ENCODE measurements around the gene HACD2.

The HACD2 gene

DNA sequence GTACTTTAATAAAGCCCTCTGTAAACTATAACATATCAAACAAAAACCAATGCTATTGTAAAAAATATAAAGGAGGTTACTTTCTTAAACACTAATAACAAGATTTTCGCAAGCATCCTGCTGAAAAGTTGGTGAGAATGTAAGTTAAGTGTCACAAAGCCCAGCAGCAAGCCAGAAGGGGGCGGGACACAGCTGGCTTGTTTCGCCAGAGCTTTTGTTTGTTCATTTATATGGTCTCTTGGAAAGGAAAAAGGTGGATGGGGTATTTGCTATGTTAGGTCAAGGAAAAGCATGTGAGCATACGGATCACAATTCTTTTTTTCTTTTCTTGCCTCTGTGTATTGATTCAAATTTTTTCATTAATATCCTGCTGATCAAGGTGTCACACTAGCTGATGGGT is 59.9 kb downstream of the HACD2 start:
- H3K27ac ChIP-seq (ENCODE audit: low read depth, low read length, severe bottlenecking): no peak overlapping the region
- peaks cover 17% of the 10 kb centered on the region for H3K36me3 ChIP-seq (ENCODE audit: control insufficient read depth, insufficient read depth, low read length)
- H3K4me1 ChIP-seq (ENCODE audit: control insufficient read depth, insufficient read depth, low read length, poor library complexity, severe bottlenecking): no peaks in the 10 kb centered on the region
- WGBS, 2 experiments (ENCODE audit: insufficient coverage in 2 of 2): 84 to 85% methylated on average over 2 to 4 of the region's 4 CpGs
- H3K4me3 ChIP-seq (ENCODE audit: extremely low read depth, insufficient read depth, low read length, poor library complexity, severe bottlenecking): no peak overlapping the region
- H3K9me3 ChIP-seq (ENCODE audit: control insufficient read depth, low read length): no peaks in the 10 kb centered on the region

GRCh38 chr3:123523023-123523412 is 61.8 kb downstream of the HACD2 start:
- Histone ChIP-seq H3K4me1 (ENCODE audit: control insufficient read depth, insufficient read depth, low read length, poor library complexity, severe bottlenecking) (no peaks in the 10 kb centered on the region), H3K9me3 (ENCODE audit: control insufficient read depth, low read length) (no peaks in the 10 kb centered on the region), H3K36me3 (ENCODE audit: control insufficient read depth, insufficient read depth, low read length) (peaks cover 17% of the 10 kb centered on the region), H3K27ac (ENCODE audit: low read depth, low read length, severe bottlenecking) (no peak overlapping the region), H3K4me3 (ENCODE audit: extremely low read depth, insufficient read depth, low read length, poor library complexity, severe bottlenecking) (no peak overlapping the region)
- 93 to 95% methylated on average over 10 of the region's 11 CpGs for WGBS, 2 experiments (ENCODE audit: insufficient coverage in 2 of 2)

DNA sequence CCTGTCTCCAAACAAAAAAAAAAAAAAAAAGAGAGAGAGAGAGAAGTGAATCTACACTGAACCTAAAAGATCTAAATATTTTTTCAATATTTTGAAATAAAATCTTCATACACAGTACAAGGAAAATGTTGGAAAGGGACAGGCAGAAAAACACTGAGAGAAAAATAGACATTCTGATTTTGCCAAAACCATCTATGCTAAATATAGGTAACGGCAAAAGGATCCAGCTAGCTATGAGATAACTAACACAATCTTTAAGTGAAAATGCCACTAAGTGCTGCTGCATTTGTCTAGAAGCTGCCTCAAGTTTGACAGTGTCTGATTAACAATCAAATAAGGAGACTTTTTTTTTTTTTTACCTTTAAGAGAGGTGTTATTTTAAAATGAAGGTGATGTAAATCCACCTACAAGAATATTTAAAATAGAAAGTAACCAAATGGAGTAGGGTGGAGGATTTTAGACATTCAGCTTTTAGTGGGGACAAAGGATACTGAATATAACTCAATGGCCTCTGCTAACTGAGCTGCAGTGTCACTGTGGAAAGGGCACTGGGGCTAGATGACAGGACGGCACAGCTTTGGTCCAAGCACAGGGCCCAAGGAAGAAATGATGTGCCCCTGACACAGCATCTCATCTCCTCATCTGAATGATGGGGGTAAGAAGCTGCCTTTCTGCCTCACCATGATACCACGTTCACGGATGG is 62.4 kb downstream of the HACD2 start:
- H3K36me3 ChIP-seq (ENCODE audit: control insufficient read depth, insufficient read depth, low read length): peaks cover 13% of the 10 kb centered on the region

DNA sequence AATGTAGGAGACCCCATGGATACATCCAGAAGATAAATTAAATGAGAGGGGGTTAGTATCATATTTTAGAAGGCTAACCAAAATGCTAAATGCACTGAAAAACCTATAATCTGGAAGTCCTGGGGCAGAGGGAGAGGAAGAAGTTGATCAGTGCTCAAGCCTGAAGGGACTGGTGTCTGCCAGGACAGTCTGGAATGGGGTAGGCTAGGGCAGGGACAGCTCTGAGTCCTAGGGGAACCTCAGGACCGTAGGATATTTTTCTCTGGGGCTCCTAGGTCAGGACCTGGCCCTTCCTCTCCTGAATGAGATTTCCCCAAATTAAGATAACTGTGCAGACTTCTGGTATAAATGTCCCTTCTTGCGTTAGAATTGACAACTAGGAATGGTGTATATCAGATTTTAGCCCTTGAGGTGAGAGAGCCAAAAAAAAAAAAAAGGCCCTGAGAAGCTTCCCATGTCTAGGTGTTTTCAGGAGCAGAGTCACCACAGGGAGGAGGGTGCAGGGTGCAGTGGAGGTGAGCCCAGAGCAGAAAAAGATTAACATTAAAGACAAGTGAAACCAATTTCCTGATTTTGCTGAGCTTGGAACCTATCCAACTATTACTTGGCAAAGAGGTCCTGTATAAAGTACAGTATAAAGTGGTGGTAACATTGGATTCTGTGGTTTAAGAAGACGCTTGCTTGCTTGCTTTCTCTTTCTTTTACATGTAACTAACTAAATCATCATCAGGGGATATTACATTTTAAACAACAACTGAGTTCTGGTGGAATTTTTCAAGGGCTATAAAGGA is 63.5 kb downstream of the HACD2 start:
- 100% methylated on average over 1 to 2 of the region's 3 CpGs for WGBS, 2 experiments (ENCODE audit: insufficient coverage in 2 of 2)
- Histone ChIP-seq H3K4me3 (ENCODE audit: extremely low read depth, insufficient read depth, low read length, poor library complexity, severe bottlenecking) (no peak overlapping the region), H3K27ac (ENCODE audit: low read depth, low read length, severe bottlenecking) (no peak overlapping the region), H3K9me3 (ENCODE audit: control insufficient read depth, low read length) (no peaks in the 10 kb centered on the region), H3K36me3 (ENCODE audit: control insufficient read depth, insufficient read depth, low read length) (peaks cover 12% of the 10 kb centered on the region), H3K4me1 (ENCODE audit: control insufficient read depth, insufficient read depth, low read length, poor library complexity, severe bottlenecking) (no peaks in the 10 kb centered on the region)

More for the DNA sequence above, 62.4 kb downstream of the HACD2 start:
- 92 to 97% methylated on average over 3 to 4 of the region's 4 CpGs for WGBS, 2 experiments (ENCODE audit: insufficient coverage in 2 of 2)
- H3K27ac ChIP-seq (ENCODE audit: low read depth, low read length, severe bottlenecking): no peak overlapping the region
- H3K9me3 ChIP-seq (ENCODE audit: control insufficient read depth, low read length): no peaks in the 10 kb centered on the region
- no peaks in the 10 kb centered on the region for H3K4me1 ChIP-seq (ENCODE audit: control insufficient read depth, insufficient read depth, low read length, poor library complexity, severe bottlenecking)
- no peak overlapping the region for H3K4me3 ChIP-seq (ENCODE audit: extremely low read depth, insufficient read depth, low read length, poor library complexity, severe bottlenecking)

- no peak overlapping the region for H3K4me3 ChIP-seq (ENCODE audit: extremely low read depth, insufficient read depth, low read length, poor library complexity, severe bottlenecking)
- no peaks in the 10 kb centered on the region for H3K4me1 ChIP-seq (ENCODE audit: control insufficient read depth, insufficient read depth, low read length, poor library complexity, severe bottlenecking)
- H3K27ac ChIP-seq (ENCODE audit: low read depth, low read length, severe bottlenecking): no peak overlapping the region
- H3K36me3 ChIP-seq (ENCODE audit: control insufficient read depth, insufficient read depth, low read length): peaks cover 15% of the 10 kb centered on the region
- no peaks in the 10 kb centered on the region for H3K9me3 ChIP-seq (ENCODE audit: control insufficient read depth, low read length)
- WGBS, 2 experiments (ENCODE audit: insufficient coverage in 2 of 2): 100% methylated on average over 1 to 2 of the region's 2 CpGs
These were observed 64.2 kb downstream of the HACD2 start for GRCh38 chr3:123520656-123521055.

GRCh38 chr3:123518892-123519485 is 65.9 kb downstream of the HACD2 start:
- Histone ChIP-seq H3K27ac (ENCODE audit: low read depth, low read length, severe bottlenecking) (no peak overlapping the region), H3K36me3 (ENCODE audit: control insufficient read depth, insufficient read depth, low read length) (peaks cover 16% of the 10 kb centered on the region), H3K9me3 (ENCODE audit: control insufficient read depth, low read length) (no peaks in the 10 kb centered on the region), H3K4me1 (ENCODE audit: control insufficient read depth, insufficient read depth, low read length, poor library complexity, severe bottlenecking) (no peaks in the 10 kb centered on the region), H3K4me3 (ENCODE audit: extremely low read depth, insufficient read depth, low read length, poor library complexity, severe bottlenecking) (no peak overlapping the region)
- 88% methylated on average over 1 of the region's 4 CpGs; no CpG with 5 or more reads in 1 of the 2 experiments for WGBS, 2 experiments (ENCODE audit: insufficient coverage in 2 of 2)

DNA sequence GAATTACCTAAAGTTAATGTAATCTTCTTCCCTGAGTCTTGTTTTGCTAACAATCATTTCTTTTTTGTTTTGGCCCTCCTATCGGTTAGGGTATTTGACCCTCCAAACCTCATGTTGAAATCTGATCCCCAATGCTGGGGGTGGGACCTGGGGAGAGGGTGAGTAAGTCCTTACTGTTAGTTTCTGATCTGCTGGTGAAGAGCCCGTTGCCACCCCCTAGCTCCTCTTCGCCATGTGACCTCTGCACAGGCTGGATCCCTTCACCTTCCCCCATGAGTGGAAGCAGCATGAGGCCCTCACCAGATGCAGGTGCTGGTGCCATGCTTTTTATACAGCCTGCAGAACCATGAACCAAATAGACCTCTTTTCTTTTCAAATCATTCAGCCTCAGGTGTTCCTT is 73.1 kb downstream of the HACD2 start:
- Histone ChIP-seq H3K36me3 (ENCODE audit: control insufficient read depth, insufficient read depth, low read length) (peaks cover 27% of the 10 kb centered on the region), H3K27ac (ENCODE audit: low read depth, low read length, severe bottlenecking) (no peak overlapping the region), H3K4me3 (ENCODE audit: extremely low read depth, insufficient read depth, low read length, poor library complexity, severe bottlenecking) (no peak overlapping the region), H3K4me1 (ENCODE audit: control insufficient read depth, insufficient read depth, low read length, poor library complexity, severe bottlenecking) (no peaks in the 10 kb centered on the region), H3K9me3 (ENCODE audit: control insufficient read depth, low read length) (no peaks in the 10 kb centered on the region)
- WGBS, 2 experiments (ENCODE audit: insufficient coverage in 2 of 2): 50 to 58% methylated on average over 2 of the region's 3 CpGs

GRCh38 chr3:123511084-123511483 is 73.8 kb downstream of the HACD2 start:
- Histone ChIP-seq H3K27ac (ENCODE audit: low read depth, low read length, severe bottlenecking) (no peak overlapping the region), H3K4me3 (ENCODE audit: extremely low read depth, insufficient read depth, low read length, poor library complexity, severe bottlenecking) (no peak overlapping the region), H3K4me1 (ENCODE audit: control insufficient read depth, insufficient read depth, low read length, poor library complexity, severe bottlenecking) (no peaks in the 10 kb centered on the region), H3K36me3 (ENCODE audit: control insufficient read depth, insufficient read depth, low read length) (peaks cover 27% of the 10 kb centered on the region), H3K9me3 (ENCODE audit: control insufficient read depth, low read length) (no peaks in the 10 kb centered on the region)

- no peaks in the 10 kb centered on the region for H3K4me1 ChIP-seq (ENCODE audit: control insufficient read depth, insufficient read depth, low read length, poor library complexity, severe bottlenecking)
- peaks cover 17% of the 10 kb centered on the region for H3K36me3 ChIP-seq (ENCODE audit: control insufficient read depth, insufficient read depth, low read length)
- H3K27ac ChIP-seq (ENCODE audit: low read depth, low read length, severe bottlenecking): no peak overlapping the region
- no peak overlapping the region for H3K4me3 ChIP-seq (ENCODE audit: extremely low read depth, insufficient read depth, low read length, poor library complexity, severe bottlenecking)
- 87 to 88% methylated on average over 3 of the region's 6 CpGs for WGBS, 2 experiments (ENCODE audit: insufficient coverage in 2 of 2)
- no peaks in the 10 kb centered on the region for H3K9me3 ChIP-seq (ENCODE audit: control insufficient read depth, low read length)
These were observed 76.7 kb downstream of the HACD2 start for GRCh38 chr3:123508178-123508577.

DNA sequence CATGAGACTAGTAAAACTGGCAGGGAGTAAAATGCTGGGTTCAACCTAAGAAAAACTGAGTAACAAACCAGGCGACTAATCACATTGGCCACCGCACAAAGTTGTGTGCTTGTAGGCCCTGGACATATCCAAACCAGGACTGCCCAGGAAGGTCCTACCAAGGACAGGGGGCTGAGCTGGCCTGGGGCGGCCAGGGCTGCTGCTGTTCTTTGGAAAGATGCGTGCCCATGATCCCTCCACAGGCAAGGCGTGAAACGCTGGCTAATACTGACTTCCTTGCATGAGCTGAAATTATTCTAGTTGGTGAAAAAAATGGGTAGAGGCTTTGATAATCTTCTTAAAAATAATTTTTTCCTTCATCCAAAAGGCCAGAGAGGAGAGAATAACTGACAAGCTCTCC is 79.0 kb downstream of the HACD2 start:
- WGBS, 2 experiments (ENCODE audit: insufficient coverage in 2 of 2): 91 to 93% methylated on average over 4 of the region's 6 CpGs
- H3K4me3 ChIP-seq (ENCODE audit: extremely low read depth, insufficient read depth, low read length, poor library complexity, severe bottlenecking): no peak overlapping the region
- no peak overlapping the region for H3K27ac ChIP-seq (ENCODE audit: low read depth, low read length, severe bottlenecking)
- no peaks in the 10 kb centered on the region for H3K9me3 ChIP-seq (ENCODE audit: control insufficient read depth, low read length)
- peaks cover 5% of the 10 kb centered on the region for H3K36me3 ChIP-seq (ENCODE audit: control insufficient read depth, insufficient read depth, low read length)
- H3K4me1 ChIP-seq (ENCODE audit: control insufficient read depth, insufficient read depth, low read length, poor library complexity, severe bottlenecking): no peaks in the 10 kb centered on the region

DNA sequence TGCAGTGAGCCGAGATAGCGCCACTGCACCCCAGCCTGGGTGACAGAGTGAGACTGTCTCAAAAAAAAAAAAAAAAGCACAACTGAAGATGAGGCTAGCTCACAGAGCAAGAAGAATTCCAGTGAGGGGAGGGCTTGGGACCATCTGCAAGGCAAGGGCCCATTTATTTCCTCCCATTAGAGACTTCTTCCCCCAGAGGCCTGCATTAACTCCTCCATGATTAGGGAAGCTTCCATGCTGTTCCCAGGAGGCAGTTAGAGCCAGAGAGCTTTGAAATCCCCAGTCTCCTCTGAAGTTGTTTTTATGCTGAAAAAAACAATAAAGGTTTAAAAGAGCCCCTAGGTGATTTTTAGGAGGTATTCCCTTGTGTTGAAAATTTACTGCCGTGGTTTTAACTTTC is 81.7 kb downstream of the HACD2 start:
- WGBS, 2 experiments (ENCODE audit: insufficient coverage in 2 of 2): 76 to 86% methylated on average over 2 to 3 of the region's 3 CpGs
- H3K9me3 ChIP-seq (ENCODE audit: control insufficient read depth, low read length): no peaks in the 10 kb centered on the region

More for the DNA sequence above, 81.7 kb downstream of the HACD2 start:
- Histone ChIP-seq H3K27ac (ENCODE audit: low read depth, low read length, severe bottlenecking) (no peak overlapping the region), H3K36me3 (ENCODE audit: control insufficient read depth, insufficient read depth, low read length) (peaks cover 12% of the 10 kb centered on the region), H3K4me1 (ENCODE audit: control insufficient read depth, insufficient read depth, low read length, poor library complexity, severe bottlenecking) (no peaks in the 10 kb centered on the region), H3K4me3 (ENCODE audit: extremely low read depth, insufficient read depth, low read length, poor library complexity, severe bottlenecking) (no peak overlapping the region)
